ENCODE data around the gene DRC1. TPM values are rescaled to one million over a fixed set of nuclear protein-coding genes. Genes with fewer than 3 reads are reported as not detected.
A peak's percentile ranks its signal among the peaks of the same experiment; 100 is the strongest.

Gene DRC1
- total and polyA plus RNA-seq, 12 donors, result 0.10 to 0.56 (median 0.14) TPM; not detected in 7

- no peaks in the 10 kb centered on the region for H3K36me3 ChIP-seq (replicated peaks in 1 of 2)
- DNase-seq, result no peak
- H3K4me3 ChIP-seq, result no peak overlapping the region
- no peaks in the 10 kb centered on the region for H3K9me3 ChIP-seq (replicated peaks in 1 of 3)
- H3K27ac ChIP-seq, result no peak overlapping the region
- intact Hi-C loops (cut with DNase I), result no loop called here
- no peaks in the 10 kb centered on the region for H3K4me1 ChIP-seq (replicated peaks in 1 of 2)
- H3K27me3 ChIP-seq, result peaks cover 7% of the 10 kb centered on the region
- WGBS, 4 donors, result 94 to 100% (median 96%) methylated on average over 1 of the region's 1 CpG
- TF ChIP-seq POLR2A (IDR thresholded peaks at IDR 0.05) (no peak), CTCF (IDR thresholded peaks at IDR 0.05) (no peak)
These were observed 8.1 kb downstream of the DRC1 start for GRCh38 chr2:26409785-26410184.

GRCh38 chr2:26410764-26411243 lies 9.1 kb downstream of the DRC1 start:
- Histone ChIP-seq H3K36me3 (replicated peaks in 1 of 2) (no peaks in the 10 kb centered on the region), H3K9me3 (replicated peaks in 1 of 3) (no peaks in the 10 kb centered on the region), H3K27ac (no peak overlapping the region), H3K4me3 (no peak overlapping the region), H3K27me3 (peaks cover 7% of the 10 kb centered on the region), H3K4me1 (replicated peaks in 1 of 2) (no peaks in the 10 kb centered on the region)
- no peak for DNase-seq
- intact Hi-C loops (cut with DNase I), result no loop called here
- 85 to 91% (median 89%) methylated on average over 2 of the region's 2 CpGs for WGBS, 4 donors
- no peak for TF ChIP-seq CTCF (IDR thresholded peaks at IDR 0.05)
- TF ChIP-seq POLR2A (IDR thresholded peaks at IDR 0.05), result no peak

GRCh38 chr2:26411419-26411818 lies 9.7 kb downstream of the DRC1 start:
- no peaks in the 10 kb centered on the region for H3K9me3 ChIP-seq (replicated peaks in 1 of 3)
- no peak for DNase-seq
- no peak for TF ChIP-seq POLR2A (IDR thresholded peaks at IDR 0.05)
- no peak for TF ChIP-seq CTCF (IDR thresholded peaks at IDR 0.05)
- no peaks in the 10 kb centered on the region for H3K4me1 ChIP-seq (replicated peaks in 1 of 2)
- no peaks in the 10 kb centered on the region for H3K36me3 ChIP-seq (replicated peaks in 1 of 2)
- no peak overlapping the region for H3K4me3 ChIP-seq
- peaks cover 7% of the 10 kb centered on the region for H3K27me3 ChIP-seq
- 88 to 91% (median 90%) methylated on average over 6 of the region's 6 CpGs for WGBS, 4 donors
- intact Hi-C loops (cut with DNase I), result no loop called here
- no peak overlapping the region for H3K27ac ChIP-seq

- H3K9me3 ChIP-seq (replicated peaks in 1 of 3), result no peaks in the 10 kb centered on the region
- H3K36me3 ChIP-seq (replicated peaks in 1 of 2), result no peaks in the 10 kb centered on the region
- peaks cover 7% of the 10 kb centered on the region for H3K27me3 ChIP-seq
- no peak overlapping the region for H3K27ac ChIP-seq
- TF ChIP-seq CTCF (IDR thresholded peaks at IDR 0.05) (no peak), POLR2A (IDR thresholded peaks at IDR 0.05) (no peak)
- intact Hi-C loops (cut with DNase I), result no loop called here
- 68 to 77% (median 70%) methylated on average over 10 of the region's 10 CpGs for WGBS, 4 donors
- DNase-seq, result peak in 1 of 7 donors; percentile 7
- no peaks in the 10 kb centered on the region for H3K4me1 ChIP-seq (replicated peaks in 1 of 2)
- peak overlapping the region in 1 of 4 donors; percentile 38 for H3K4me3 ChIP-seq
These were observed 10.5 kb downstream of the DRC1 start for GRCh38 chr2:26412091-26412673.
